ENCODE measurements around the gene SUV39H1.
A peak's percentile ranks its signal among the peaks of the same experiment; 100 is the strongest.
"Not testable (repeated sequence)": the region's sequence is repeated elsewhere in the genome, so short reads cannot be mapped to it uniquely, and the experiment has no call there.

The SUV39H1 gene

GRCh38 chrX:48696301-48696908, at the start of gene SUV39H1:
SUV39H1 (plus strand) TSS chrX:48696734; CDS start chrX:48696785, 51 bp downstream.
- FAIRE-seq, result no peak
- peak; percentile 28; the same call in 1 of the 2 replicates for TF ChIP-seq POLR2A (IDR thresholded peaks at IDR 0.05; ENCODE audit: low read depth, low read length)
- DNase-seq (ENCODE audit: insufficient read length, low spot score), result peak; percentile 64

- no peak for TF ChIP-seq POLR2A (IDR thresholded peaks at IDR 0.05; ENCODE audit: low read depth, low read length)
- peak; percentile 18 for DNase-seq (ENCODE audit: insufficient read length, low spot score)
- FAIRE-seq, result no peak
These were observed 48.2 kb upstream of the SUV39H1 start for GRCh38 chrX:48648336-48648751.

GRCh38 chrX:48649102-48649501, 47.4 kb upstream of the SUV39H1 start:
- DNase-seq (ENCODE audit: insufficient read length, low spot score) (no peak), FAIRE-seq (no peak)

GRCh38 chrX:48652055-48652579, 44.4 kb upstream of the SUV39H1 start:
- not testable (repeated sequence) for FAIRE-seq; DNase-seq (ENCODE audit: insufficient read length, low spot score)

More at GRCh38 chrX:48649102-48649501, 47.4 kb upstream of the SUV39H1 start:
- TF ChIP-seq POLR2A (IDR thresholded peaks at IDR 0.05; ENCODE audit: low read depth, low read length), result no peak

- FAIRE-seq; DNase-seq (ENCODE audit: insufficient read length, low spot score): not testable (repeated sequence)
These were observed 41.8 kb upstream of the SUV39H1 start for GRCh38 chrX:48654746-48655145.

- DNase-seq (ENCODE audit: insufficient read length, low spot score); FAIRE-seq: not testable (repeated sequence)
These were observed 36.8 kb upstream of the SUV39H1 start for GRCh38 chrX:48659686-48660085.

- FAIRE-seq, result no peak
- no peak for DNase-seq (ENCODE audit: insufficient read length, low spot score)
- no peak for TF ChIP-seq POLR2A (IDR thresholded peaks at IDR 0.05; ENCODE audit: low read depth, low read length)
These were observed 33.3 kb upstream of the SUV39H1 start for GRCh38 chrX:48663241-48663640.

- TF ChIP-seq POLR2A (IDR thresholded peaks at IDR 0.05; ENCODE audit: low read depth, low read length), result no peak
- DNase-seq (ENCODE audit: insufficient read length, low spot score), result no peak
- FAIRE-seq, result no peak
These were observed 32.4 kb upstream of the SUV39H1 start for GRCh38 chrX:48664156-48664555.

- FAIRE-seq, result no peak
- no peak for DNase-seq (ENCODE audit: insufficient read length, low spot score)
- TF ChIP-seq POLR2A (IDR thresholded peaks at IDR 0.05; ENCODE audit: low read depth, low read length), result no peak
These were observed 30.5 kb upstream of the SUV39H1 start for GRCh38 chrX:48665991-48666390.

GRCh38 chrX:48666649-48667048, 29.9 kb upstream of the SUV39H1 start:
- no peak for TF ChIP-seq POLR2A (IDR thresholded peaks at IDR 0.05; ENCODE audit: low read depth, low read length)
- no peak for FAIRE-seq
- no peak for DNase-seq (ENCODE audit: insufficient read length, low spot score)

- FAIRE-seq, result no peak
- no peak for DNase-seq (ENCODE audit: insufficient read length, low spot score)
- TF ChIP-seq POLR2A (IDR thresholded peaks at IDR 0.05; ENCODE audit: low read depth, low read length), result no peak
These were observed 29.0 kb upstream of the SUV39H1 start for GRCh38 chrX:48667509-48667908.

- not testable (repeated sequence) for DNase-seq (ENCODE audit: insufficient read length, low spot score); FAIRE-seq
These were observed 28.3 kb upstream of the SUV39H1 start for GRCh38 chrX:48668187-48668586.

GRCh38 chrX:48676106-48676892, 20.2 kb upstream of the SUV39H1 start:
- FAIRE-seq (no peak), DNase-seq (ENCODE audit: insufficient read length, low spot score) (peak; percentile 72)
- peak; percentile 44 for TF ChIP-seq POLR2A (IDR thresholded peaks at IDR 0.05; ENCODE audit: low read depth, low read length)

GRCh38 chrX:48676893-48677270, 19.7 kb upstream of the SUV39H1 start:
- DNase-seq (ENCODE audit: insufficient read length, low spot score) (no peak), FAIRE-seq (no peak)
- TF ChIP-seq POLR2A (IDR thresholded peaks at IDR 0.05; ENCODE audit: low read depth, low read length), result no peak

- no peak for FAIRE-seq
- TF ChIP-seq POLR2A (IDR thresholded peaks at IDR 0.05; ENCODE audit: low read depth, low read length), result no peak
These were observed 19.0 kb upstream of the SUV39H1 start for GRCh38 chrX:48677516-48677915.

GRCh38 chrX:48680467-48680866, 16.1 kb upstream of the SUV39H1 start:
- FAIRE-seq; DNase-seq (ENCODE audit: insufficient read length, low spot score): not testable (repeated sequence)

More at GRCh38 chrX:48677516-48677915, 19.0 kb upstream of the SUV39H1 start:
- DNase-seq (ENCODE audit: insufficient read length, low spot score), result no peak

GRCh38 chrX:48680925-48681324, 15.6 kb upstream of the SUV39H1 start:
- not testable (repeated sequence) for DNase-seq (ENCODE audit: insufficient read length, low spot score); FAIRE-seq
